Esophagus muscularis mucosa (tissue), 4 donors: ENCODE measurements around the gene MAP2K2. TPM values are rescaled to one million over a fixed set of nuclear protein-coding genes. Genes with fewer than 3 reads are reported as not detected.

Experiments
- DNase-seq: peaks from one replicate; pipeline ENCODE4 v3.0.0-alpha.2; 2017; ENCODE audit errors: extremely low spot score
- H3K27ac ChIP-seq, 4 donors: fragments of 200-600 bp; sonication (generic); replicated peaks in 1 of 4; 1 replicate in 3 of 4; 2 replicates in 1 of 4; pipeline ENCODE4 v1.5.1; 2016 to 2019; ENCODE audit warnings: mild to moderate bottlenecking in 1 of 4
- H3K27me3 ChIP-seq, 4 donors: fragments of 200-600 bp; sonication (generic); one replicate each; pipeline versions ENCODE4 v1.5.1 to v1.6.0; 2016 to 2019
- H3K36me3 ChIP-seq, 4 donors: fragments of 200-600 bp; sonication (generic); one replicate each; pipeline ENCODE4 v1.5.1; 2016 to 2019
- H3K4me1 ChIP-seq, 4 donors: fragments of 200-600 bp; sonication (generic); one replicate each; pipeline ENCODE4 v1.5.1; 2016 to 2019
- H3K4me3 ChIP-seq, 4 donors: fragments of 200-600 bp; sonication (generic); 1 replicate in 2 of 4; 2 replicates in 2 of 4; pipeline ENCODE4 v1.5.1; 2016 to 2019; ENCODE audit warnings: mild to moderate bottlenecking in 4 of 4, moderate library complexity in 1 of 4
- H3K9me3 ChIP-seq, 4 donors: fragments of 200-600 bp; sonication (generic); 1 replicate in 3 of 4; 2 replicates in 1 of 4; pipeline ENCODE4 v1.5.1; 2016 to 2019
- EP300 ChIP-seq: sonication (generic); formaldehyde crosslinking; IDR thresholded peaks from one replicate; pipeline ENCODE4 v1.6.1; 2017; ENCODE audit warnings: antibody characterized with exemption
- POLR2A ChIP-seq: fragments of 450-650 bp; IDR thresholded peaks from one replicate; pipeline ENCODE4 v1.6.1; 2017; ENCODE audit warnings: antibody characterized with exemption, moderate library complexity, mild to moderate bottlenecking, low read depth
- POLR2AphosphoS5 ChIP-seq, 2 donors: sonication (generic); formaldehyde crosslinking; IDR thresholded peaks; one replicate each; pipeline ENCODE4 v1.6.1; 2017; ENCODE audit warnings: antibody characterized with exemption in 2 of 2
- WGBS: methylation state at CpG from one replicate; pipeline ENCODE4 v1.1.5; 2018; 5-methylcytosine and 5-hydroxymethylcytosine counted together
- intact Hi-C: fragments of 100-400 bp; cut with DNase I; formaldehyde crosslinking; loops from one replicate; pipeline ENCODE4 v1.15.1; 2023
- total RNA-seq, 4 donors: library from RNA; depleted of rRNA; stranded (reverse); fragments of >200 nt; gene quantifications; one replicate each; pipeline versions ENCODE4 v1.1.0 to v1.2.1, GENCODE V29; 2016
- TF ChIP-seq, protein P1 (sequence below), 3 experiments: fragments of 200-600 bp in 2 of 3; fragments of 450-650 bp in 1 of 3; sonication (generic) in 2 of 3; IDR thresholded peaks; one replicate each; pipeline ENCODE4 v1.5.1; 2017 to 2019; ENCODE audit warnings: antibody characterized with exemption in 3 of 3, mild to moderate bottlenecking in 2 of 3, moderate library complexity in 1 of 3

Gene MAP2K2
- total RNA-seq, 4 donors from 2014 or later, result 59.0 to 145 (median 101) TPM

DNA sequence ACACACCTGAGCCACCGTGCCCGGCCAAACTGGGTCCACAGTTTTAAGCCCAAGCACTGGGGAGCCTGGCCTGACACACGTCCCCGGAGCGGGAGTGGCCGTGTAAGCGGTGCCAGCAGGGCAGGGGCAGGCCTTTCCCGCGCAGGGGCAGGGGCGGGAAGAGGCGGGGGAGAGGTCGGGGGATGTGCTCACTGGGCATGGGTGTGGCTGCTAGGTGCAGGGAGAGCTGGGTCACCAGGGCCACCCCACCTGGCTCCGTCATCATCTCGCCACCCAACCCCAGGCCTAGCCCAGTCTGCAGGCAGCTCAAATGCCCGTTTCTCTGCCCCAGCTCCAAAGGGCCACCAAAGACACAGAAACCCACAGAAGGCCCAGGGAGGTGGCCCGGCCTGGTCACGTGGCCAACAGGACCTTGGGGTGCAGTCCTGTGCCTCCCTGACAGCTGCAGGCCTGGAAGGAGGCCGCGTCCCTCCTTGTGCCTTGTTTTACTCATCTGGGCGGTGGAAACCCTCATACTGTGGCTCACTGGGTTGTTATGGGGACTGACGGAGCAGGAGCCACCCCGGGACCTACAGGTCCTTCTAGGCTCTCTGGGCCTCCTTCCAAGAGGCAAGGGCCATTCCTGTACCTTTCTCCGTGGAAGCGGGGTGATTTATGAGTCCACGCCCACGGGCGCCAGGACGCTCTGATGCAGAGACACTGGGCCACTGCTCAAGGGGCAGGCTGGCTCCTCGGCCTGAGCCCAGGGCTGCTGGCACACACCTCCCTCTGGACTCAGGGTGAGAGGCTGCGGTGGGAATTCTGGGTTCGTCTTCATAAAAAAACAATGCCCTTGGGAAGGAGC, 27.7 kb downstream of the MAP2K2 start:
- Histone ChIP-seq H3K4me3 (no peak overlapping the region), H3K4me1 (peaks cover 0 to 17% (median 3%) of the 10 kb centered on the region in 4 donors), H3K9me3 (no peaks in the 10 kb centered on the region), H3K27me3 (no peaks in the 10 kb centered on the region), H3K36me3 (peaks cover 51 to 96% (median 80%) of the 10 kb centered on the region in 4 donors), H3K27ac (no peak overlapping the region)
- intact Hi-C loops, result no loop called here
- TF ChIP-seq, protein P1, sequence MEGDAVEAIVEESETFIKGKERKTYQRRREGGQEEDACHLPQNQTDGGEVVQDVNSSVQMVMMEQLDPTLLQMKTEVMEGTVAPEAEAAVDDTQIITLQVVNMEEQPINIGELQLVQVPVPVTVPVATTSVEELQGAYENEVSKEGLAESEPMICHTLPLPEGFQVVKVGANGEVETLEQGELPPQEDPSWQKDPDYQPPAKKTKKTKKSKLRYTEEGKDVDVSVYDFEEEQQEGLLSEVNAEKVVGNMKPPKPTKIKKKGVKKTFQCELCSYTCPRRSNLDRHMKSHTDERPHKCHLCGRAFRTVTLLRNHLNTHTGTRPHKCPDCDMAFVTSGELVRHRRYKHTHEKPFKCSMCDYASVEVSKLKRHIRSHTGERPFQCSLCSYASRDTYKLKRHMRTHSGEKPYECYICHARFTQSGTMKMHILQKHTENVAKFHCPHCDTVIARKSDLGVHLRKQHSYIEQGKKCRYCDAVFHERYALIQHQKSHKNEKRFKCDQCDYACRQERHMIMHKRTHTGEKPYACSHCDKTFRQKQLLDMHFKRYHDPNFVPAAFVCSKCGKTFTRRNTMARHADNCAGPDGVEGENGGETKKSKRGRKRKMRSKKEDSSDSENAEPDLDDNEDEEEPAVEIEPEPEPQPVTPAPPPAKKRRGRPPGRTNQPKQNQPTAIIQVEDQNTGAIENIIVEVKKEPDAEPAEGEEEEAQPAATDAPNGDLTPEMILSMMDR (IDR thresholded peaks at IDR 0.05), result no peak
- TF ChIP-seq EP300 (no peak), POLR2AphosphoS5 (IDR thresholded peaks at IDR 0.05) (no peak)
- DNase-seq, result no peak
- 89% methylated on average over 25 of the region's 31 CpGs for WGBS

DNA sequence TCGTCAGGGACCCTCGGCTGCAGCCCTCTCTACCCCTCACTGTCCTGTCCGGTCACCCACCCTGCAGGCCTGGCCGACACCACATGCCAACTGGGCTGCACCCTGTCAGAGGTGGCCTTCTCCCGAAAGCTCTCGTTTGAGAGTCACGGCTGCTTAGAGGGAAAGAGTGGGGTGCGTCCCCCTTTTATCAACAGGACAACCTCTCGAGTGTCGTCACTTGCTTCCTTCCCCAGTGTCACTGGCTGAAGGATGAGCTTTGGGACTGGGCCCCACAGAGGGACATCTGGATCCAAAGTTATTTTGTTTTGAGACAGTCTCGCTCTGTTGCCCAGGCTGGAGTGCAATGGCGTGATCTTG, 28.5 kb downstream of the MAP2K2 start:
- Histone ChIP-seq H3K4me3 (no peak overlapping the region), H3K27ac (no peak overlapping the region), H3K9me3 (no peaks in the 10 kb centered on the region), H3K4me1 (peaks cover 0 to 17% (median 3%) of the 10 kb centered on the region in 4 donors), H3K36me3 (peaks cover 47 to 96% (median 80%) of the 10 kb centered on the region in 4 donors), H3K27me3 (no peaks in the 10 kb centered on the region)
- intact Hi-C loops, result no loop called here
- no peak for DNase-seq
- WGBS, result 90% methylated on average over 12 of the region's 12 CpGs
- TF ChIP-seq POLR2A (no peak), POLR2AphosphoS5 (IDR thresholded peaks at IDR 0.05) (no peak), EP300 (no peak)
- TF ChIP-seq, protein P1 (IDR thresholded peaks at IDR 0.05), result no peak

- Histone ChIP-seq H3K27me3 (no peaks in the 10 kb centered on the region), H3K27ac (no peak overlapping the region), H3K36me3 (peaks cover 47 to 96% (median 80%) of the 10 kb centered on the region in 4 donors), H3K4me3 (no peak overlapping the region), H3K4me1 (peaks cover 0 to 17% (median 3%) of the 10 kb centered on the region in 4 donors), H3K9me3 (no peaks in the 10 kb centered on the region)
- TF ChIP-seq POLR2AphosphoS5 (IDR thresholded peaks at IDR 0.05), result no peak
- no peak for TF ChIP-seq POLR2A
- TF ChIP-seq, protein P1 (IDR thresholded peaks at IDR 0.05), result no peak
- no peak for TF ChIP-seq EP300
- no peak for DNase-seq
- 82% methylated on average over 10 of the region's 35 CpGs for WGBS
- intact Hi-C loops, result no loop called here
These were observed 29.0 kb downstream of the MAP2K2 start for GRCh38 chr19:4094761-4095487.

DNA sequence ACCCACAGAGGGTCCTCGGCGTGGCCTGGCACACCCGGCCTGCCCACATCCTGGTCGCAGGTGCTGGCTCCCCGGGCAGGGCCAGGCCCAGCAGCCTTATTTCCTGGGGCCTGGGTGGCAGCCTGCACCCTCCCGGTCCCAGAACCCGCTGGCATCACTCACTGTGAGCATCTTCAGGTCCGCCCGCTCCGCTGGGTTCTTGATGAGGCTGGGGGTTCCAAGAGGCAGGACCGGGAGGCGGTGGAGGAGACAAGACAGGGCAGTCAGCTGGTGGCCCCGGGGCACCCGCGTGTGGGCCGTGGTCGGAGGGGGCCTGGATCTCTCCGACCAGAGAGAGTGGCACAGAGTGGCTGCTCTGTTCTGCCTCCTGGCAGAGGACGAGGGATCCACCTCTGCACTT, 29.6 kb downstream of the MAP2K2 start:
- TF ChIP-seq POLR2A, result no peak
- TF ChIP-seq, protein P1 (IDR thresholded peaks at IDR 0.05), result no peak
- TF ChIP-seq EP300, result no peak
- TF ChIP-seq POLR2AphosphoS5 (IDR thresholded peaks at IDR 0.05), result no peak
- no peak for DNase-seq
- Histone ChIP-seq H3K27me3 (no peaks in the 10 kb centered on the region), H3K27ac (no peak overlapping the region), H3K4me1 (peaks cover 0 to 17% (median 3%) of the 10 kb centered on the region in 4 donors), H3K36me3 (peaks cover 45 to 96% (median 80%) of the 10 kb centered on the region in 4 donors), H3K4me3 (no peak overlapping the region), H3K9me3 (no peaks in the 10 kb centered on the region)
- intact Hi-C loops, result no loop called here
- 92% methylated on average over 9 of the region's 19 CpGs for WGBS
